NCI-H345 treated with DMSO at 0.1 percent for 48 hours (cell line): ENCODE results near the gene CDK19.
"Not testable (repeated sequence)": the region's sequence is repeated elsewhere in the genome, so short reads cannot be mapped to it uniquely, and the experiment has no call there.

Experiments
- DNase-seq: peaks from one replicate; lab custom pipeline; 2025; ENCODE audit not compliant: unreplicated experiment; lab: John Stamatoyannopoulos, UW

The CDK19 gene

DNA sequence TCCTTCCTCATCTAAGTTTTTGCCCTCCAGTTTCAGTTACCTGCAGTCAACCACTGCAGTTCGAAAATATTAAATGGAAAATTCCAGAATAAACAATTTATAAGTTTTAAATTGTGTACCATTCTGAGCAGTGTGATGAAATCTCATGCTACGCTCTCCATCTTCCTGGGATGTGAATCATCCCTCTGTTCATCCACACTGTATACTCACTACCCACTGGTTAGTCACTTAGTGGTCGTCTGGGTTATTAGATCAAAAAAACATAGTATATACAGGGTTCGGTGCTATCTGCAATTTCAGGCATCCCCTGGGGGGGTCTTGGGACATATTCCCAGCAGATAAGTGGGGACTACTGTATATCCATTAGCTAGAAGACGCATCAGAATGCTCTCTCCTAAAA lies 186.9 kb downstream of the CDK19 start:
- DNase-seq = no peak

- no peak for DNase-seq
These were observed 188.8 kb downstream of the CDK19 start for GRCh38 chr6:110626442-110626841.

GRCh38 chr6:110625883-110626282 lies 189.4 kb downstream of the CDK19 start:
- DNase-seq = no peak

DNA sequence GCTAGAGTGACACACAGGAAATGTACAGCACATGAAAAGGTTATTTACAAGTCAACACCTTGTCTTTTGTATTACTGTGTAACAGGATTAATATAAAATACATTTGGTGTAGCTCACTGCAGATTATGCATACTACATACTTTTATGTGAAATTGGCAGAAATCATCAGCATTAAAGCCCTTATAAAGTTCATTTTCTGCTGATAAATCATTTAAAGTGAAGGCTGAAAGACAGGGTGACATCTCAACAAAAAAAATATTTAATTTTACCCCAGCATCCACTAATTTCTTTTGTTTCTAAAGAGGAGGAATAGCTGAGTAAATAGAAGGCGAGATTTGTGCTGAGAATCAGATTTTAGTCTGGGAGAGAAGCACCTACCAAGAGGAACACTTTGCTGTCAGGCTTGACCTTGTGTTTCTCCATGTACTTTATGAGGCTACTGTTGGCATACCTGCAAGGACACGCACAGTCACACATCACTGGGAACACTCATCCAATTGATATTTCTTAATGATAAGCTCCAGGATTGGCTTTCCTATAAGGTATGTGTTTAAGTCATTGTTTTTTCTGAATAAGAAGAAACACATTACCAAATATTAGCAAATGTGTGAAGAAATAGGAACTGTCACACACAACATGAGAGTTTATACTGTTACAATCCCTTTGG lies 192.2 kb downstream of the CDK19 start:
- no peak for DNase-seq

DNA sequence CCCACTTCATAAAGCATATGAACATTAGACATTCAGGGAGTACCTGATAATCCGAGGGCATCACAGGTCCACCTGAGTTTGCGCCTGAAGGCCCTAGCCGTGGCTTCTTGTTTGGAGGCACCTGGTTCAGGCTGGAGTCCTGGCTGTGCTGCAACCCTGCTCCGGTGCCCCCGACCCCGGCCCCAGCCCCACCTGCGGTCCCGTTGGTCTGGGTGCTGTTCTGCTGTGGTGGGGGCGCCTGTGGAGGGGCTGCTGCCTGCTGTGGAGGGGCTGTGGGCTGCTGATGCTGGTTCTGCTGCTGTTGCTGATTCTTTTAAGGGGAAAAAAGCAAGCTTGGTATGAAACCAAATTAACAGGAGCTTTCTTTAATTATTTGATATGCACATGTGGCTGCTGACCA lies 194.2 kb downstream of the CDK19 start:
- no peak for DNase-seq

DNA sequence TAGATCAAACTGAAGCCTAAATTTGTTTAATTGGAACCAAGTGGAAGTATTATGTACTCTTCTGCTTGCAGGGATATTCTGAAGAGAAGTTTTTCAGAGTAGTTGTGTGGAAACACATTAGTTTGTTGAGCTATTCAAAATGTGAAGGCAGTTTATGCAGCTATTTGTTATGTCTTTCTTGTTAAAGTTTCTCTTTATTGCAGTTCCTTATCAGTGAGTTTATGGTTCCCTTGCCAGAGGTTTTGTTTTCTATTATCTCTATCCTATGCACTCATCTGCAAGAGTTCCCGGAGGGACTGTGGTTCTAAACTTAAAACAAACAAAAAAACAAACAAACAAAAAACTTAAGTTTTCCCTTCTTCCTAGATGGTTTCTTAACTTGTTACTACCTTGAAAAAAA lies 195.2 kb downstream of the CDK19 start:
- no peak for DNase-seq

- DNase-seq = no peak
These were observed 195.9 kb downstream of the CDK19 start for GRCh38 chr6:110619275-110619908.

- no peak for DNase-seq
These were observed 196.5 kb downstream of the CDK19 start for GRCh38 chr6:110618591-110619267.

- DNase-seq = no peak
These were observed 198.2 kb downstream of the CDK19 start for GRCh38 chr6:110617057-110617456.

DNA sequence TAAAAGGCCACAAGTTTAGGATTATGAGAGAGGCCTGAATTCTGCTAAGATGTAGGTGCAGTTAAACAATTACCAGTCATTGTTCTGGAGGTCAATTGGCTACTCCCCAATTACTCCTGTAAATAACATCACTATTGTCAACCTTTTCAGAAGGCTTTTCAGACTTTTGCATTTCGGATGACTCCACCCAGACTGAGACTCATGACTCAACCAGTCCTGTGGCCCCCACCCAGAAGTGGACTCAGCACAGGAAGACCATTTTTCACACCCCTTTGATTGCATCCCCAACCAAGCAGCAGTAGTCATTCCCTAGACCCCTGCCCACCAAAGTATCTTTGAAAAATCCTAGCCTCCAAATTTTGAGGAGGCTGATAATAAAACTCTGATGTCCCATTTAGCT lies 199.5 kb downstream of the CDK19 start:
- DNase-seq = no peak

- no peak for DNase-seq
These were observed 200.7 kb downstream of the CDK19 start for GRCh38 chr6:110614586-110614985.

- DNase-seq = no peak
These were observed 201.2 kb downstream of the CDK19 start for GRCh38 chr6:110614106-110614505.

GRCh38 chr6:110613356-110613755 lies 201.9 kb downstream of the CDK19 start:
- DNase-seq = no peak

DNA sequence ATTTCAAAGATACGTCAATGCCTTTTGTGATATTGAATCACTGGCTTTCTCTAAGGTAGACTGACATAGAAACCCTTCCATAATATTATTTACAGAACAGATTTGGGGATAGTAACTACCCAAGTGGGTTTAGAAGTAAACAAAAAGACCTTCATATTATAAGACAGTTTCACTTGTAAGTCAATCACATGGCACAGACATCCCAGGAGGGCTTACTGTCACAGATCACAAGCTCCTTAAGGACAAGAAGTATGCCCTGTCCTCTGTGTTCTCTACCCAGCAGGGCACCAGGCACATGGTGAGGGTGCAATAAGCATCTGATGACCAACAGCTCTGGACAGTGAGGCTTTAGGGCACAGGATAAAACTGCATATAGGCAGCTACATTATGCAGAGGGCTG lies 203.0 kb downstream of the CDK19 start:
- DNase-seq = no peak

DNA sequence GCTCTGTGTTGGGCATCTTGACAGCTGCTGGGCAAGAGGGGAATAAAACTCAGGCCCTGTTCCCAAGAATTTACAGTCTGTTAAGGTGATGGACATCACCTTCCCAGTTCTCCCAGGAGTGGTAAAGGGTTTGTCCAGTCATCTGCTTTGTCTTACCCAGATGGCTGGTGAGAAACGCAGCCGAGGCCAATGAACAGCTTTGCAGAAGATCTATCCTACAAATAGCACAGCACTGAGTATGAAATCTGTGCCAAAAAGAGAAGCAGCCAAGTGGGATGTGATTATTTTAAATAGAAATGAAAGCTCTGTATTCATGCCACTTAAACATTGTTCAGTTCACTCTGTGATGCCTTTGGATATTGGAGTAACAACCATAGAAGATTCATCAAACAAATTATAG lies 206.2 kb downstream of the CDK19 start:
- no peak for DNase-seq

- DNase-seq = no peak
These were observed 207.1 kb downstream of the CDK19 start for GRCh38 chr6:110608151-110608550.

GRCh38 chr6:110606151-110606550 lies 209.1 kb downstream of the CDK19 start:
- DNase-seq = no peak

DNA sequence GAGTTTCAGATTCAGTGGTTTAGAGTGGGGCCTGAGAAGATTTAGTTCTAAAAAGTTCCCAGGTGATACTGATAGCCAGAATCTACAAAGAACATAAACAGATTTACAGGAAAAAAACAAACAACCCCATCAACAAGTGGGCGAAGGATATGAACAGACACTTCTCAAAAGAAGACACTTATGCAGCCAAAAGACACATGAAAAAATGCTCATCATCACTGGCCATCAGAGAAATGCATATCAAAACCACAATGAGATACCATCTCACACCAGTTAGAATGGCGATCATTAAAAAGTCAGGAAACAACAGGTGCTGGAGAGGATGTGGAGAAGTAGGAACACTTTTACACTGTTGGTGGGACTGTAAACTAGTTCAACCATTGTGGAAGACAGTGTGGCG lies 214.6 kb downstream of the CDK19 start:
- DNase-seq = not testable (repeated sequence)

DNA sequence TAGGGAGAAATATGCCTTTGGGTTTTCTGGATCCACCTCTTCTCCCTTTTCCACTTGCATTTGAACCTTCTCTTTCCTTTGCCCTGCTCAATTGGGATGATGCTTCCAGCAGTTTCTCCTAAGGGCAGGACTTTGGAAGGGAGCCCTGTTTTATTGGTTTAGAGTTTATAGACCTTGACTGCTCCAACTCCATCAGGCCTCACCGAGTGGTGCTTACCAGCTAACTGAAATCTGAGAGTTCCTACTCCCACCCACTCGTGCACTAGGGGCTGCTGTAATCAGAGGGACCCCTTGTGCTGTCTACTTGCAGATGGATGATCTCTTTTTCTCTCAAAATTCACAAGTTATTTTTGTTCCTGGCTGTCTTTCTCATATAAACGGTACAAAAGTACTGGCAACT lies 217.5 kb downstream of the CDK19 start:
- DNase-seq = no peak

DNA sequence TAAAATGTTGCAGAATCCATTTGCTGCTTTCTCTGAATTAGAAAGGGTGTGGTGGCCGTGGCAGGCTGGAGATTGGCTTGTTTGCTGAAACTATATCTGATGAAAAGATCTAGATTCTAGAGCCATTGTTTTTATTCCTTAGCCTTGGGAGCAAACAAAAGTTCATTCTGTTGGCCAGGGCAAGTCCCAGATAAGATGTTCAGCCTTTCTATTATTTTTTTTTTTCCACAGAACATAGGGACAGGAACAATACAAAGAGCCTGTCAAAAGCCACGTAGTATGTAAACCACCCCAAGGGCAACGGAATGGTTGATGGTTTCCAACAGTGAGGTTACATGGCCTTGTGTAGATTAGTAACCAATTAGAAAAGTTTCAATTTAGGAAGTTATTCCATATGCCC lies 218.9 kb downstream of the CDK19 start:
- no peak for DNase-seq

DNA sequence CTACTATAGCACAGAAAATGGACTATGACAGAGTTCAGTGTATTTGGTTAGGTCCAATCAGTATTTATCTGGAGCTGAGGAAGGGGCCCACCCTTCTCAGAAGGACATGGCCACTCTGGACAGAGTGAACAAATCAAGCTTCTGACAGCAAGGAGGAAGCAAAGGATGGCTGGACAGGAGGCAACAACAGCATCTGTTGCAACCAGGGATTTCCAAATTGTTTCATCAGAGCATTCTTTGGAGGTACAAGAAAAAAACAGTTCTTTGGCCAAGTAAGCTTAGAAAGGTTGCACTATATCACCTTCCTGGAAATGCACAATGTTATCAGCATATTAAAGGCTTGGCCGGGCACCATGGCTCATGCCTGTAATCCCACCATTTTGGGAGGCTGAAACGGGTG lies 220.2 kb downstream of the CDK19 start:
- DNase-seq = no peak

DNA sequence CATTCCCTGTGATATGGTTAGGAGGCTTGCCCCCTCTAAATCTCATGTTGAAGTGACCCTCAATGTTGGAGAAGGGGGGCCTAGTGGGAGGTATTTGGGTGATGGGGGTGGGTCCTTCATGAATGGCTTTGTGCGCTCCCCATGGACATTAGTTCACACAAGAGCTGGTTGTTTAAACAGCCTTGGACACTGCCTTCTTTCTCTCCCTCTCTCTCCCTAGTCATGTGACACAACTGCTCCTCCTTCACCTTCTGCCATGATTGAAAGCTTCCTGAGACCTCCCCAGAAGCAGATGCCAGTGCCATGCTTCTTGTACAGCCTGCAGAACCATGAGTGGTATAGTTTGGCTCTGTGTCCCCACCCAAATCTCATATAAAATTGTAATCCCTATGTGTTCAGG lies 221.6 kb downstream of the CDK19 start:
- no peak for DNase-seq

DNA sequence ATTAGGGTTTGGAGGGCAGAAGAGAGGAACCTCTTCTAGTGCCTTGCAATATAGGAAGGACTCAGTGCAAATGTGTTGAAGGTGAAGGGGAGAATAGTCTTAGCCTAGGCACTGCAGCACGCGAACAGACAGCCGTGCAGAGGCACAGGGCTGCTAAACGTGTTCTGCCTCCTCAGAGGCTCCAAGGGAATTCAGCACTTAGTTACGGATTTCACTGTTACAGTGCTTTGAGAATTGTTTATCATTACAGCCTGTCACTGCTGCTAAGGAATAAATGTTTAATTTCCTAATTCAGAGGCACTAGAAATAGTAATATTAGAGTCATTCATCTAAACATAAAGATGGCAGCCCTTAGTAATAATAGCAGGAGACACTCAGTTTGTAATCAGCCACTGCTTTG lies 222.5 kb downstream of the CDK19 start:
- DNase-seq = no peak
